B cell (primary cell): ENCODE data around the gene SFMBT2.

ENCODE experiments used
- CTCF ChIP-seq: fragments of 200-600 bp; IDR thresholded peaks from one replicate; pipeline ENCODE4 v1.8.0; 2022; ENCODE audit warnings: antibody characterized with exemption, mild to moderate bottlenecking
- EZH2 ChIP-seq: IDR thresholded peaks from 2 replicates; pipeline ENCODE4 v1.6.1; 2012; ENCODE audit warnings: borderline replicate concordance, low read depth, mild to moderate bottlenecking, moderate library complexity, low read length; ENCODE audit not compliant: insufficient read depth, poor library complexity, severe bottlenecking

- TF ChIP-seq CTCF (no peak), EZH2 (no peak)
These were observed 214.6 kb downstream of the SFMBT2 start for GRCh38 chr10:7196284-7196683.
